NCI-H2196 treated with DMSO at 0.1 percent for 48 hours (cell line): ENCODE measurements around the gene NAA60.
"Not testable (repeated sequence)": the region's sequence is repeated elsewhere in the genome, so short reads cannot be mapped to it uniquely, and the experiment has no call there.

Experiments used
- DNase-seq: peaks from one replicate; lab custom pipeline; 2025; ENCODE audit not compliant: unreplicated experiment; lab: John Stamatoyannopoulos, UW

NAA60 gene

GRCh38 chr16:3508736-3509135 lies 65.3 kb downstream of the NAA60 start:
- no peak for DNase-seq

GRCh38 chr16:3509470-3509928 lies 66.0 kb downstream of the NAA60 start:
- no peak for DNase-seq

- no peak for DNase-seq
Observed at GRCh38 chr16:3510416-3510815, 66.9 kb downstream of the NAA60 start.

GRCh38 chr16:3511286-3512180 lies 68.1 kb downstream of the NAA60 start:
- no peak for DNase-seq

GRCh38 chr16:3513892-3514583 lies 70.6 kb downstream of the NAA60 start:
- DNase-seq = no peak

- no peak for DNase-seq
Observed at GRCh38 chr16:3514621-3515020, 71.1 kb downstream of the NAA60 start.

- DNase-seq = no peak
Observed at GRCh38 chr16:3515897-3516296, 72.4 kb downstream of the NAA60 start.

GRCh38 chr16:3518292-3518985 lies 75.0 kb downstream of the NAA60 start:
- DNase-seq = no peak

GRCh38 chr16:3518986-3519348 lies 75.5 kb downstream of the NAA60 start:
- no peak for DNase-seq

- DNase-seq = no peak
Observed at GRCh38 chr16:3519581-3519980, 76.1 kb downstream of the NAA60 start.

- DNase-seq = no peak
Observed at GRCh38 chr16:3520413-3520812, 76.9 kb downstream of the NAA60 start.

GRCh38 chr16:3520841-3521240 lies 77.4 kb downstream of the NAA60 start:
- no peak for DNase-seq

GRCh38 chr16:3523281-3523680 lies 79.8 kb downstream of the NAA60 start:
- DNase-seq = no peak

- DNase-seq = no peak
Observed at GRCh38 chr16:3525951-3526350, 82.5 kb downstream of the NAA60 start.

- DNase-seq = not testable (repeated sequence)
Observed at GRCh38 chr16:3527216-3527829, 83.8 kb downstream of the NAA60 start.

- no peak for DNase-seq
Observed at GRCh38 chr16:3528406-3528805, 84.9 kb downstream of the NAA60 start.

- DNase-seq = no peak
Observed at GRCh38 chr16:3529175-3529574, 85.7 kb downstream of the NAA60 start.

GRCh38 chr16:3530371-3530914 lies 87.0 kb downstream of the NAA60 start:
- DNase-seq = no peak

GRCh38 chr16:3532741-3533140 lies 89.3 kb downstream of the NAA60 start:
- DNase-seq = no peak

- DNase-seq = no peak
Observed at GRCh38 chr16:3534126-3534525, 90.6 kb downstream of the NAA60 start.

GRCh38 chr16:3536271-3536731 lies 92.8 kb downstream of the NAA60 start:
- DNase-seq = no peak
